Measurements from ENCODE around the gene PTPRN2.

PTPRN2 gene

GRCh38 chr7:158003441-158004122 lies 584.0 kb downstream of the PTPRN2 start:
- FAIRE-seq = no peak
- no peak for DNase-seq (ENCODE audit: insufficient read length, low spot score)

- DNase-seq (ENCODE audit: insufficient read length, low spot score) (no peak), FAIRE-seq (no peak)
Observed at GRCh38 chr7:158002486-158003080, 585.0 kb downstream of the PTPRN2 start.

- DNase-seq (ENCODE audit: insufficient read length, low spot score) = no peak
Observed at GRCh38 chr7:158001621-158002320, 585.9 kb downstream of the PTPRN2 start.

GRCh38 chr7:158001003-158001402 lies 586.6 kb downstream of the PTPRN2 start:
- FAIRE-seq = no peak

More at GRCh38 chr7:158001621-158002320, 585.9 kb downstream of the PTPRN2 start:
- no peak for FAIRE-seq

GRCh38 chr7:158000160-158000559 lies 587.5 kb downstream of the PTPRN2 start:
- FAIRE-seq (no peak), DNase-seq (ENCODE audit: insufficient read length, low spot score) (no peak)

More at GRCh38 chr7:158001003-158001402, 586.6 kb downstream of the PTPRN2 start:
- no peak for DNase-seq (ENCODE audit: insufficient read length, low spot score)

GRCh38 chr7:157998884-157999552 lies 588.6 kb downstream of the PTPRN2 start:
- FAIRE-seq = no peak
- DNase-seq (ENCODE audit: insufficient read length, low spot score) = no peak

- no peak for DNase-seq (ENCODE audit: insufficient read length, low spot score)
- no peak for FAIRE-seq
Observed at GRCh38 chr7:157997471-157997870, 590.2 kb downstream of the PTPRN2 start.

GRCh38 chr7:157997080-157997440 lies 590.6 kb downstream of the PTPRN2 start:
- no peak for FAIRE-seq
- no peak for DNase-seq (ENCODE audit: insufficient read length, low spot score)

- no peak for FAIRE-seq
- no peak for DNase-seq (ENCODE audit: insufficient read length, low spot score)
Observed at GRCh38 chr7:157996359-157997079, 591.1 kb downstream of the PTPRN2 start.

- no peak for DNase-seq (ENCODE audit: insufficient read length, low spot score)
- no peak for FAIRE-seq
Observed at GRCh38 chr7:157995815-157996214, 591.8 kb downstream of the PTPRN2 start.

GRCh38 chr7:157994319-157994718 lies 593.3 kb downstream of the PTPRN2 start:
- DNase-seq (ENCODE audit: insufficient read length, low spot score) = no peak
- no peak for FAIRE-seq

GRCh38 chr7:157993406-157994105 lies 594.1 kb downstream of the PTPRN2 start:
- FAIRE-seq = no peak
- no peak for DNase-seq (ENCODE audit: insufficient read length, low spot score)

- FAIRE-seq (no peak), DNase-seq (ENCODE audit: insufficient read length, low spot score) (no peak)
Observed at GRCh38 chr7:157992511-157993160, 595.0 kb downstream of the PTPRN2 start.

GRCh38 chr7:157991761-157992160 lies 595.9 kb downstream of the PTPRN2 start:
- no peak for DNase-seq (ENCODE audit: insufficient read length, low spot score)
- no peak for FAIRE-seq

- FAIRE-seq (no peak), DNase-seq (ENCODE audit: insufficient read length, low spot score) (no peak)
Observed at GRCh38 chr7:157991351-157991750, 596.3 kb downstream of the PTPRN2 start.

- FAIRE-seq (no peak), DNase-seq (ENCODE audit: insufficient read length, low spot score) (no peak)
Observed at GRCh38 chr7:157990881-157991250, 596.8 kb downstream of the PTPRN2 start.

GRCh38 chr7:157990226-157990880 lies 597.3 kb downstream of the PTPRN2 start:
- no peak for DNase-seq (ENCODE audit: insufficient read length, low spot score)
- no peak for FAIRE-seq

- DNase-seq (ENCODE audit: insufficient read length, low spot score) (no peak), FAIRE-seq (no peak)
Observed at GRCh38 chr7:157989589-157989988, 598.0 kb downstream of the PTPRN2 start.

GRCh38 chr7:157987906-157988305 lies 599.7 kb downstream of the PTPRN2 start:
- FAIRE-seq (no peak), DNase-seq (ENCODE audit: insufficient read length, low spot score) (no peak)
